GM18511 (cell line): ENCODE results near the gene TC2N.
A peak's percentile ranks its signal among the peaks of the same experiment; 100 is the strongest.
"Not testable (repeated sequence)": the region's sequence is repeated elsewhere in the genome, so short reads cannot be mapped to it uniquely, and the experiment has no call there.

Source experiments
- ATAC-seq: cut with Tn5 transposase; IDR thresholded peaks from one replicate; pipeline ENCODE4 v1.9.1; 2021; ENCODE audit warnings: mild to moderate bottlenecking, moderate library complexity; ENCODE audit not compliant: unreplicated experiment

Gene TC2N

DNA sequence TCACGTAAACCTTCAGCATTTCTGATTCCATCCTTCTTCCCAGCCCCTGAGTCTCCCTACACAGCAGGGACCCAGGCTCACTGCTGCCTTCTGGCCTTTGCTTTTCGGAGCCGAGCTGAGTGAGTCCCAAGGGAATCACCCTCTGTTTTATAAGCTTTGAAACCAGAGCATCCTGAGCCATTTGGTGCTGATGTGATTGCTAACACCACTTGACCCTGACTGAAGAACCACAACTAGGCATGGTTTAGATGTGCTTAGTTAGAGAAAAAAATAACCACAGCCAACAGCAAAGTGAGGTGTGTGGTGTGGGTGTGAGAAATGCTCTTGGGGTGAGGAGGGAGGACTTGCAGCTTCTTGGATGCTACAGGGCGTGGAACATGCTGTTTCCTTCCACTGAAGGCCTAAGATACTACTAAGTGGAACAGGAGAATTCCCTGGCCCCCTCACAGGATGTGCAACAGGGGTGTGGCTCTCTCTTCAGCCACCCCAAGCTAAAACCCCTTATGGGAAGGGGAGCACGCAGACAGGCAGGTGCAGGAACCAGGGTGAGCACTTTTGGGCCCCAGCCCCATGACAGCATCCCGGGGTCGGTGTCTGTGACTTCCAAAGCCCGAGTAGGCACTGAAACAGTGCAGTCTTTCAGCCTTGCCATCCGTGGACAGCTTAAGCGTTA, at the start of gene TC2N:
TSS of gene TC2N (minus strand) at position 221 of the 673 bp plus-strand sequence. CDS start 53,767 bp downstream, outside the sequence.
- ATAC-seq, result no peak

DNA sequence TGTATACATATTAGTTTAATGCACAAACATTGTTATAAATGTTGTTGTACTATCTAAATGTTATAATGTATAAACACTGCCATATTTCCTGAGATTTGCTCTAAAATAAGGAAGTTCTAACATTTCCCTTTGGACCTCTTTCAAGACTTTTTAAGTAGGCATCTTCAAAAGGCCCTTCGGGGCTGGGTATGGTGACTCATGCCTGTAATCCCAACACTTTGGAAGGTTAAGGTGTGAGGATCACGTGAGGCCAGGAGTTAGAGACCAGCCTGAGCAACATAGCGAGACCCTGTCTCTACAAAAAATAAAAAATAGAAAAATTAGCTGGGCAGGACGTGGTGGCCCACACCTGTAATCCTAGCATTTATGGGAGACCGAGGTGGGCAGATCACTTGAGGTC, 44.7 kb upstream of the TC2N start:
- ATAC-seq, result no peak

DNA sequence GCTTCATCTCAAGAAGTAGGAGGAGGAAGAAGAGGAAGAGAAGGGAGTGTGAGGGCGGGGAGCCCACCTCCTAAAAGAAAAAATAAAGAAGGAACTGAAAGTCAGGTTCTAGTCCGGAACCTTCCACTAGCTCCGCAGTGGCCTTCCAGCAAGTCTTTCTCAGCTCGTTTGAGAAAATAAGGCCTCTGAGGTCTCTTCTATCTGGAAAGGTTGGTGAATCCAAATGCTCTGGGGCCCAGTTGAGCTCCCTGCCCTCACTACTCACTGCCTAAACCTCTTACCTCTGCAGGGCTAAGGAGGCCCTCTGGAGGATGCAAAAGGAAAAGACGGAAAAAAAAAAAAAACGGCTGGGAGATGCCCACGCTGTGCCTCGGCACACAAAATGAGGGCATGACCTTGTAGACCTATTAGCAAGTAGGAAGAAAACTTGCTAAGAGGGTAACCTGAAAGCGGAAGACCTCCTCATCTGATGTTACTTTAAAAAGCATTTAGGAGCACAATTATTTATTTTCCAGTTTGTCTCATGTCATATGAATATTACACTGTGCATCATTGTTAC, 44.2 kb upstream of the TC2N start:
- ATAC-seq, result peak; percentile 67

DNA sequence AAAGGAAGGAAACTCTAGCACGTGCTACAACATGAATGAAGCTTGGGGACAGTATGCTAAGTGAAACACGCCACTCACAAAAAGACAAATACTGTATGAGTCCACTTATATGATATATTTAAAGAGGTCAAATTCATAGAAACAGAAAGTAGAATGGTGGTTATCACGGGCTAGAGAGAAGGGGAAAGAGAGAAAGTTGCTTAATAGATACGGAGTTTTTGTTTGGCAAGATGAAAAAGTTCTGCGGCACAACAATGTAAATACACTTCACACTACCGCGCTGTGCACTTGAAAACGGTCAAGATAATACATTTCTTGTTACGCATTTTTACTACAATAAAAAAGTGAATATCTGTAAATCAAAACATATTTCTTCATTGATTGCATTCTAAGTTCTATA, 42.9 kb upstream of the TC2N start:
- ATAC-seq, result no peak

DNA sequence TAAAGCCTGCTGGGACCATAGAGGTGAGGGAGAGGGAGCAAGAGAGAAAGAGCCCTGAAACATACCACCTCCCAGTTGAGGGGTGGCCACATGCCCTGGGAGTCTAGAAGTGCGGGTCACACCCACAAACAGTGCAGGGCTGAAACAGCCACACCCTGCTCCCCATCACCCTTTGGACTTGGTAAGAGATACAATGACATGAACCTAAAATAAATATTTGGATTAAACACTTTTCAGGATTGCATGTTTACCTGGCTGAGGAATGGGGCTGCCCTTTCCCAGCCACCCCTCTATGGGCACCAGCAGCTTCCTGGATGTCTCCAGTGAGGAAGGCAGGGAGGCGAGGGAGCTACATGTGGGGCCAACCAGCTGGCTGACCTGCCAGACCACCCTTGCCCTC, 39.0 kb upstream of the TC2N start:
- ATAC-seq, result no peak

DNA sequence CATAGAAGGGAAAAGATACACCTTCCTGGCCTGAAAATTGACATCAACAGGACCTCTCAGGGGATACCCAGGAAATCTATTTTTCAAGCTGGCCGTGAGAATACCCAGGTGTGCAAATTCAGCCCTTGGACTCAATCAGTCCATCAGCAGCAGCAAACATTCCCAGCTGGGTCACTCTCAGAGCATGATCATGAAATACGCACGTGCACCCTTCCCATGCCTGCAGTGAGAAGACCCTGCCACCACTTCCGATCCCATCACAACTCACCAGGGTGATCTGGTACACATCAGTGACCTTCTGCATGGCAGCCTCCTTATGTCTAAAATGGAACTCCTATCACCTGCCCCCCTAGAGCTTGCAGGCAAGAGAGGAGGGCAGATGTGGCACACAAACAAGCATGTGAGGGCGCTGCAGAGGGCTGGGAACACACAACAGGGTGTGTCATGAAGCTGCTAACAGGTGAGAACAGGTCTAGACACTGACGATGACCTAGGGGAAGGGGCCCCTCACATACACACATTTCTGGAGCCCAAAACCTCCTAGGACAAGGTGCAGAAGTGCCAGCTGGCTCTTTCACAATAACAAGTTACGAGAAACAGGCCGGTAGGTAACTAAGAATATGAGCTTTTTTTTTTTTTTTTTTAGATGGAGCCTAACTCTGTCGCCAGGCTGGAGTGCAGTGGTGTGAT, 37.8 kb upstream of the TC2N start:
- ATAC-seq, result no peak

DNA sequence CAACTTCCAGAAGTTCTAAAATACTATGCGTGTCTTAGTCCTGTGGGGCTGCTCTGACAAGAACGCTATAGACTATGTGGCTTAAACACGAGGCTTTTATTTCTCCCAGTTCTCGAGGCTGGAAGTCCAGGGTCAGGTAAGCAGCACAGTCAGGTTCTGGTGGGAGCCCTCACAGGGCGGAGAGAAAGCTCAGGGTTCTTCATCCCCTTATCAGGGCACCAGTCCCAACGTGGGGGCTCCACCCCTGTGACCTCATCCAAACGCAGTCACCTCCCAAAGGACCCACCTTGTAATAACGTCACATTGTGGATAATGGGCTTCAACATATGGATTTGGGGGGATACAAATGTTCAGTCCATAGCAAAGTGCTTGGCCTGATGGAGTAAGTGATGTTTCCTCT, 37.1 kb upstream of the TC2N start:
- no peak for ATAC-seq

GRCh38 chr14:91903070-91903469, 35.7 kb upstream of the TC2N start:
- no peak for ATAC-seq

DNA sequence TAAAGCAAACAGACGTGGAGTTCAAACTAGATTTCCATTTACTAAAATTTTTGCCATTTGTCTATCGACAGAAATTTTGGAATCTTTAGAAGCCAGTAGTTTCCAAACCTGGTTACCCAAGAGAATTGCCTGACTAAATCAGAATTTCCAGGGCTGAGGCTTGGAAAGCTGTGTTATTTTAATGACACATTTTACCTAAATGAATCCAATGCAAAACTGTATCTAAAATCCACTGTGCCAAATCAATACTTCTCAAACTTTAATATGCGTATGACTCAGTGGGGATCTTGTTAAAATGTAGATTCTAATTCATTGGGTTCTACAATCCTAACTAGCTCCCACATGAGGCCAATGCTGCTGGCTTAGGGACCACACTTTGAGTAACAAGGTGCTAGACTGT, 35.0 kb upstream of the TC2N start:
- ATAC-seq, result no peak

- no peak for ATAC-seq
These were observed 34.3 kb upstream of the TC2N start for GRCh38 chr14:91901449-91902226.

- no peak for ATAC-seq
These were observed 32.5 kb upstream of the TC2N start for GRCh38 chr14:91899806-91900205.

- ATAC-seq, result no peak
These were observed 31.9 kb upstream of the TC2N start for GRCh38 chr14:91899213-91899612.

- no peak for ATAC-seq
These were observed 31.0 kb upstream of the TC2N start for GRCh38 chr14:91898372-91898771.

- not testable (repeated sequence) for ATAC-seq
These were observed 30.4 kb upstream of the TC2N start for GRCh38 chr14:91897716-91898115.

DNA sequence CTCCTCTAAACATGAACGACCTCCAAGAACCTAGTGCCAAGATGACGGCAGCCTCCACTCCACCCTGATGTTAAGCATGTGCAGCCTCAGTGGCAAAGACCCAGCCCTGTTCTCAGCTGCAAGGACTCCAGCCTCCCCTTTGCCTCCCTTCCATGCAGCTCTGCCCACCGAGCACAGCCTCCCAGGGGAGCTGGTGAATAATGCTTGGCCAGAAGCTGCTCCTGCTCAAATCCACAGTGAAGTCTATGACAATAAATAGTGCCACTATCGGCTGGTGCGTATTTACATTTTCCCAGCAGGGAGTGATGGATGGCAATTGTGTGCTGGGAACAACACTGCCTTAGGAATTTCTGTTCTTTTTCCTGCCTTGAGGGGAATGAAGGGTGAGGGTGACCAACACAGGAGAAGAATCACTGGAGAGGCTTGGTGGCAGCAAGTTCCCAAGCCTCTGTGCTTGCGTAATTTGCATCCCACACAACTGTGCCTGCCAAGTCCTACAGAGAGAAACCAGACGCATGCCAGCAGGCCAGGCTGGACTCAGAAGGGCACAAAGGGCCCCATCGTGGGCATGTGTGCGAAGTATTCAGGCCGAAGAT, 29.9 kb upstream of the TC2N start:
- ATAC-seq, result no peak

GRCh38 chr14:91896419-91896818, 29.1 kb upstream of the TC2N start:
- no peak for ATAC-seq

GRCh38 chr14:91893669-91894068, 26.3 kb upstream of the TC2N start:
- ATAC-seq, result no peak

GRCh38 chr14:91893007-91893406, 25.7 kb upstream of the TC2N start:
- ATAC-seq, result no peak

GRCh38 chr14:91891721-91892220, 24.4 kb upstream of the TC2N start:
- no peak for ATAC-seq

- ATAC-seq, result no peak
These were observed 23.8 kb upstream of the TC2N start for GRCh38 chr14:91891101-91891500.

- ATAC-seq, result no peak
These were observed 23.0 kb upstream of the TC2N start for GRCh38 chr14:91890291-91890749.
